A549 treated with GW870086 at 1 μM for 4 hours (cell line): ENCODE results near the gene CCDC170. TPM values are rescaled to one million over a fixed set of nuclear protein-coding genes. Genes with fewer than 3 reads are reported as not detected.

ENCODE experiments used
- total RNA-seq: library from RNA; stranded (reverse); fragments of 200-300 nt; extraction: Qiagen RNA extraction; gene quantifications from 5 replicates; pipeline ENCODE4 v1.2.3, GENCODE V29; 2022; ENCODE audit warnings: low read depth

The CCDC170 gene
- total RNA-seq: 0.07 to 0.17 TPM (median 0.13 TPM) in 4 of 5 replicates, not detected in the other

DNA sequence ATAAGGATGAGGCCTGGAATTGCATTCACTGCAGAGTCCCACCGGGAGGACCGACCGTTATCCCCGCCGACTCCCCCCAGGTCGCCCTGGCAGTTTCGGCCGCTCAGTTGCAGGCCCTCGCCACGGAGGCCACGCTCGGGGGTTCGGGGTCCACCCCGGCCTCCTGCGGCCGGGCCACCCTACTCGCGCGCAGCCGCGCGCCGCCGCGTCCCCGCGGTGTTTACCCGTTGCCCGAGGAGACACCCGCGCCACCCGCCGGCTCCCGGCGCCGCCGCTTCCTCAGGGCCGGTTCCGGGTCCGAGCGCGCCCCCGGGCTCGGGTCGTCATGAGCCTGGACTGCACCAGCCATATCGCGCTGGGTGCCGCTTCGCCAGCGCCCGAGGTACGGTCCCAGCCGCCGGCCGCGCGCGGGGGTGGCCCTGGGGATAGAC lies at the start of gene CCDC170:
TSS of gene CCDC170 (plus strand) at position 214 of the 431 bp plus-strand sequence. CDS start at position 326, 112 bp downstream.

GRCh38 chr6:151451950-151452749 lies 41.7 kb upstream of the CCDC170 start, which contains the start of gene RMND1:
TSS of gene RMND1 (minus strand) at chr6:151452126. CDS start at chr6:151445811, 6,315 bp downstream.

Other genes starting within 250 kb of the CCDC170 start
- gene ZBTB2, start 102.5 kb upstream of the CCDC170 start, total RNA-seq: 12.2 to 15.8 TPM (median 14.8 TPM) in 5 replicates
- 13.9 to 14.2 TPM (median 13.9 TPM) in 5 replicates for gene RMND1, start 41.9 kb upstream of the CCDC170 start, total RNA-seq